ENCODE results near the gene EFNB1.

EFNB1 gene

GRCh38 chrX:68867458-68868112 lies 38.8 kb downstream of the EFNB1 start:
- DNase-seq (ENCODE audit: insufficient read length, low spot score), result no peak
- TF ChIP-seq CTCF (IDR thresholded peaks at IDR 0.05; ENCODE audit: insufficient read depth, missing control alignments), result no peak
- FAIRE-seq, result no peak

GRCh38 chrX:68868316-68868715 lies 39.5 kb downstream of the EFNB1 start:
- TF ChIP-seq CTCF (IDR thresholded peaks at IDR 0.05; ENCODE audit: insufficient read depth, missing control alignments), result no peak
- FAIRE-seq (no peak), DNase-seq (ENCODE audit: insufficient read length, low spot score) (no peak)

GRCh38 chrX:68868902-68869800 lies 40.3 kb downstream of the EFNB1 start:
- FAIRE-seq, result no peak
- no peak for TF ChIP-seq CTCF (IDR thresholded peaks at IDR 0.05; ENCODE audit: insufficient read depth, missing control alignments)
- DNase-seq (ENCODE audit: insufficient read length, low spot score), result no peak

DNA sequence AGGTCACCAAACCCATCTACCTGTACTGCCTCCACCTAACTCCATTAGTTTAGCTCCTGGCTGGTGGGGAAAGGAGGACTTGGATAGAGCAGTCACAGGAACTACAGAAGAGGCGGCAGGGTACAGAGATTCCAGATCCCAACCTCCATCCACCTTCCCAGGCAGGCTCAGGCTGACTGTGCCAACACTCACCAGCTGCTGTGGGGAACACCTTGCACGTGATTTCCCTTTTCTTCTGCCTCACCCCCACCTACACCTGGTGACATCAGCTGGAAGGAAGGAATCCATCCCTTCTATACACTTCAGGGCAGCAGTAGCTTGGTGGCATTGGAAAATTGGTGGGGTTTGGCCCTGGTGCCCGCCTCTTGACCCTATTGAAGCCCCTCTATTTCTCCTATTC lies 41.5 kb downstream of the EFNB1 start:
- no peak for DNase-seq (ENCODE audit: insufficient read length, low spot score)
- FAIRE-seq, result no peak
- TF ChIP-seq CTCF (IDR thresholded peaks at IDR 0.05; ENCODE audit: insufficient read depth, missing control alignments), result no peak

DNA sequence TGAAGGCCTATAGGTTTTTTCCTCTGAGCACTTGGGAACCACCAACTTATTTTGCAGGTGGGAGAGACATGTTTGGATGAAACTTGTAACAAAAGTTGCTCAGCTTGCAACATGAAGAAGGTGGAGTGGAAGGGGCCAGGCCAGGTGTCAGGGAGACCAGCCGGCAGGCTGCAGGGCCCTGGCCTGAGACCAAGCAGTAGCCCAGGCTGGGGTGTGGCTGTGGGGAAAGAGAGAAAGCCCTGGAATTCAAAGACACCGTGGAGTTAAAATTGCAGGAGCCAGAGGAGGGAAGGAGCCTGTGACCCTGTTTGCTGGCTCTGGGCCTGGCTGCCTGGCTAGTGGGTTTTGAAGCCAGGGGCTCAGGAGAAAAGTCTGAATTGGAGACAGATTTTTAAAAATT lies 43.4 kb downstream of the EFNB1 start:
- DNase-seq (ENCODE audit: insufficient read length, low spot score) (no peak), FAIRE-seq (no peak)
- TF ChIP-seq CTCF (IDR thresholded peaks at IDR 0.05; ENCODE audit: insufficient read depth, missing control alignments), result no peak

DNA sequence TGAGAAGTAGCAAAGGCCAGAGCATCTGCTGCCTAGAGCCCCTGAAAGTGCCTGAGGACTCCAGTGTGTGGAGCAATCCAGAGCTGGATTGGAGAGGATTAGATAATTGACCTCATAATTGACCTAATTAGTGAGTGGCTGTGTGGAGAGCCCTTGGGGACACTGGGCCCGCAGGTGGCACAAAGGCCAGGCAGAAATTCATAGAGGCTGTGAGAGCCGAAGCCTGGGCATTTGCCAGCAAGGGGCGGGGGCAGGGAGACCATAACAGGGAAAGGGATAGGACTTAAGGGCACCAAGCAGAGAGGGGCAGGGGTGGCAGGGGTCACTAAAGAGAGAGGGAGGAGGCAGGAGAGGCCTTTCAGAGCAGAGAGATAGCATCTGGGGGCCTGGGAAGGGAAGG lies 45.3 kb downstream of the EFNB1 start:
- DNase-seq (ENCODE audit: insufficient read length, low spot score) (no peak), FAIRE-seq (no peak)
- TF ChIP-seq CTCF (IDR thresholded peaks at IDR 0.05; ENCODE audit: insufficient read depth, missing control alignments), result no peak

GRCh38 chrX:68876731-68877130 lies 47.9 kb downstream of the EFNB1 start:
- FAIRE-seq (no peak), DNase-seq (ENCODE audit: insufficient read length, low spot score) (peak; percentile 23)
- no peak for TF ChIP-seq CTCF (IDR thresholded peaks at IDR 0.05; ENCODE audit: insufficient read depth, missing control alignments)
